Kidney (tissue), 14 donors: ENCODE results near the gene DDX31. TPM values are rescaled to one million over a fixed set of nuclear protein-coding genes. Genes with fewer than 3 reads are reported as not detected.

Experiments used
- DNase-seq, 5 donors: peaks; one replicate each; pipeline ENCODE4 v3.0.0-alpha.2; 2013 to 2020
- FAIRE-seq: peaks from 2 replicates; lab custom pipeline; 2012; peaks lifted over from hg19 to GRCh38; lab: Jason Lieb, UNC
- H3K27ac ChIP-seq, 2 donors: one replicate each; pipeline ENCODE4 v1.7.0; 2013; ENCODE audit warnings: low read depth in 2 of 2, low read length in 2 of 2, inconsistent platforms in 1 of 2
- H3K27me3 ChIP-seq: one replicate; pipeline ENCODE4 v1.7.1; 2013; ENCODE audit warnings: low read length, inconsistent platforms; ENCODE audit not compliant: control insufficient read depth, insufficient read depth
- H3K36me3 ChIP-seq, 3 donors: one replicate each; pipeline versions ENCODE4 v1.7.0 to v1.7.1; 2013; ENCODE audit warnings: low read length in 3 of 3, control low read depth in 1 of 3, inconsistent platforms in 1 of 3; ENCODE audit not compliant: insufficient read depth in 3 of 3, control insufficient read depth in 2 of 3
- H3K4me1 ChIP-seq, 3 donors: one replicate each; pipeline versions ENCODE4 v1.7.0 to v1.7.1; 2013; ENCODE audit warnings: low read length in 3 of 3, inconsistent platforms in 1 of 3, low read depth in 1 of 3; ENCODE audit not compliant: control insufficient read depth in 2 of 3, insufficient read depth in 2 of 3
- H3K4me3 ChIP-seq, 3 donors: one replicate each; pipeline versions ENCODE4 v1.7.0 to v1.8.1; 2013; ENCODE audit warnings: low read length in 3 of 3, control low read depth in 1 of 3, inconsistent platforms in 1 of 3
- H3K9ac ChIP-seq, 3 donors: one replicate each; pipeline versions ENCODE4 v1.7.0 to v1.7.1; 2013; ENCODE audit warnings: low read length in 3 of 3, control low read depth in 1 of 3, inconsistent platforms in 1 of 3
- H3K9me3 ChIP-seq, 3 donors: one replicate each; pipeline versions ENCODE4 v1.7.0 to v1.7.1; 2013; ENCODE audit warnings: low read length in 3 of 3, control low read depth in 1 of 3, inconsistent platforms in 1 of 3; ENCODE audit not compliant: control insufficient read depth in 2 of 3, insufficient read depth in 1 of 3
- intact Hi-C: fragments of 100-400 bp; cut with DNase I; formaldehyde crosslinking; loops from one replicate; pipeline ENCODE4 v1.11.1; 2022
- polyA plus RNA-seq: library from polyadenylated mRNA; stranded (reverse); fragments of 350-450 nt; fragmentation: Illumina TruSeq; extraction: RNeasy Lipid Tissue Mini Kit (QIAGEN cat#74804); gene quantifications from one replicate; pipeline ENCODE4 v1.2.3, GENCODE V29; 2014; ENCODE audit warnings: low read depth, low replicate concordance; ENCODE audit not compliant: insufficient read depth
- total RNA-seq: library from RNA; stranded (reverse); fragmentation: NEBNext Ultra II Directional; extraction: Animal tissue kit (Norgen Biotek cat#: 25700); gene quantifications from one replicate; pipeline ENCODE4 v1.2.1, GENCODE V29; 2021
- TF ChIP-seq, protein P1 (sequence below): IDR thresholded peaks from 3 replicates; pipeline ENCODE4 v1.5.1; 2012; ENCODE audit warnings: mild to moderate bottlenecking, moderate library complexity, borderline replicate concordance; ENCODE audit not compliant: insufficient read depth; ENCODE audit errors: extremely low read depth
- donor health status: control.
- donor health status: control.
- donor health status: control.
- donor health status: control.
- donor health status: control.
- donor health status: DM: yes; HTN: yes; CAD: no.
- donor health status: Normal renal cell carcinoma (clear cell type).

The DDX31 gene
- total and polyA plus RNA-seq, 2 donors from 2014 or later: 6.4 to 27.6 TPM

DNA sequence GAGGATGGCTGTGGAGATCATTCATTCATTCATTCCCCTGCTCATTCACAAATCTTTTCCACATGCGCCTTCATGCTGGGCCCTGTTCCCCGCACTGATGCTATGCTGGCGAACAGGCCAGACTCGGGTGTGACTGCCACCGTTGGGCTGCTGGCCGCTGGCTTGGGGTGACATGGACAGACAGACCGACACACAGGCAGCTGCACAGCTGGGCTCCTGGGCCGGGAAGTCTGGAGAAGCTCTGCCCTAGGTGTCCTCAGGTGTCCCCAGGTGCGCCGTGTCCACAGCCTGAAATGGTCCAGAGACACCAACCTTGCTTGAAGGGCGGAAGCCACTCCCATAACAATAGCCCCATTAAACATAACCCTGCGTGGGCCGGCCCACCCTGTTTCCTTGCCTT, 122.3 kb downstream of the DDX31 start:
- Histone ChIP-seq H3K4me3 (no peak overlapping the region), H3K27me3 (no peaks in the 10 kb centered on the region), H3K4me1 (peaks cover 0 to 2% (median 0%) of the 10 kb centered on the region in 3 donors), H3K9me3 (no peaks in the 10 kb centered on the region), H3K36me3 (no peaks in the 10 kb centered on the region), H3K9ac (no peak overlapping the region), H3K27ac (no peak overlapping the region)
- FAIRE-seq: no peak
- TF ChIP-seq, protein P1, sequence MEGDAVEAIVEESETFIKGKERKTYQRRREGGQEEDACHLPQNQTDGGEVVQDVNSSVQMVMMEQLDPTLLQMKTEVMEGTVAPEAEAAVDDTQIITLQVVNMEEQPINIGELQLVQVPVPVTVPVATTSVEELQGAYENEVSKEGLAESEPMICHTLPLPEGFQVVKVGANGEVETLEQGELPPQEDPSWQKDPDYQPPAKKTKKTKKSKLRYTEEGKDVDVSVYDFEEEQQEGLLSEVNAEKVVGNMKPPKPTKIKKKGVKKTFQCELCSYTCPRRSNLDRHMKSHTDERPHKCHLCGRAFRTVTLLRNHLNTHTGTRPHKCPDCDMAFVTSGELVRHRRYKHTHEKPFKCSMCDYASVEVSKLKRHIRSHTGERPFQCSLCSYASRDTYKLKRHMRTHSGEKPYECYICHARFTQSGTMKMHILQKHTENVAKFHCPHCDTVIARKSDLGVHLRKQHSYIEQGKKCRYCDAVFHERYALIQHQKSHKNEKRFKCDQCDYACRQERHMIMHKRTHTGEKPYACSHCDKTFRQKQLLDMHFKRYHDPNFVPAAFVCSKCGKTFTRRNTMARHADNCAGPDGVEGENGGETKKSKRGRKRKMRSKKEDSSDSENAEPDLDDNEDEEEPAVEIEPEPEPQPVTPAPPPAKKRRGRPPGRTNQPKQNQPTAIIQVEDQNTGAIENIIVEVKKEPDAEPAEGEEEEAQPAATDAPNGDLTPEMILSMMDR: no peak
- intact Hi-C loops: no loop called here
- DNase-seq: peak in 1 of 5 donors; percentile 49

DNA sequence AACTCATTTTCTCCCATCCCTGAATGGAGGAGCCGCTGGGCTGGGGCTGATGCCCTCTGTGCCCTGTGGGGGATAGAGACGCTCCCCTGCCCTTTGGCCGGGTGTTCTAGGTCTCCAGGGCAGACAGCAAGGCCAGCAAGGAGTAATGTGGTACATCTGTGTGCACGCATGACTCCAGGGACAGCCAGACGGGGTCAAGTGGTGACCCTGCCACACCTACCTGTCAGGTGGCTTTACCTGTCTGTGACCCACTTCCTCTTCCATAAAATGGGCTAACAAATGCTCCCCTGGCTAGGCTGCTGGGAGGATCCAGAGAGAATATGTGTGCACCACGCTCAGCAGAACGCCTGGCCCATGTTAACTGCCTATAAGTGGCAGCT, 122.7 kb downstream of the DDX31 start:
- TF ChIP-seq, protein P1: no peak
- no peak overlapping the region for H3K27ac ChIP-seq
- no peaks in the 10 kb centered on the region for H3K36me3 ChIP-seq
- peaks cover 0 to 2% (median 0%) of the 10 kb centered on the region in 3 donors for H3K4me1 ChIP-seq
- no peaks in the 10 kb centered on the region for H3K27me3 ChIP-seq
- H3K9me3 ChIP-seq: no peaks in the 10 kb centered on the region
- no peak overlapping the region for H3K4me3 ChIP-seq
- H3K9ac ChIP-seq: no peak overlapping the region
- DNase-seq (peak in 1 of 5 donors; percentile 41), FAIRE-seq (no peak)
- intact Hi-C loops: no loop called here

DNA sequence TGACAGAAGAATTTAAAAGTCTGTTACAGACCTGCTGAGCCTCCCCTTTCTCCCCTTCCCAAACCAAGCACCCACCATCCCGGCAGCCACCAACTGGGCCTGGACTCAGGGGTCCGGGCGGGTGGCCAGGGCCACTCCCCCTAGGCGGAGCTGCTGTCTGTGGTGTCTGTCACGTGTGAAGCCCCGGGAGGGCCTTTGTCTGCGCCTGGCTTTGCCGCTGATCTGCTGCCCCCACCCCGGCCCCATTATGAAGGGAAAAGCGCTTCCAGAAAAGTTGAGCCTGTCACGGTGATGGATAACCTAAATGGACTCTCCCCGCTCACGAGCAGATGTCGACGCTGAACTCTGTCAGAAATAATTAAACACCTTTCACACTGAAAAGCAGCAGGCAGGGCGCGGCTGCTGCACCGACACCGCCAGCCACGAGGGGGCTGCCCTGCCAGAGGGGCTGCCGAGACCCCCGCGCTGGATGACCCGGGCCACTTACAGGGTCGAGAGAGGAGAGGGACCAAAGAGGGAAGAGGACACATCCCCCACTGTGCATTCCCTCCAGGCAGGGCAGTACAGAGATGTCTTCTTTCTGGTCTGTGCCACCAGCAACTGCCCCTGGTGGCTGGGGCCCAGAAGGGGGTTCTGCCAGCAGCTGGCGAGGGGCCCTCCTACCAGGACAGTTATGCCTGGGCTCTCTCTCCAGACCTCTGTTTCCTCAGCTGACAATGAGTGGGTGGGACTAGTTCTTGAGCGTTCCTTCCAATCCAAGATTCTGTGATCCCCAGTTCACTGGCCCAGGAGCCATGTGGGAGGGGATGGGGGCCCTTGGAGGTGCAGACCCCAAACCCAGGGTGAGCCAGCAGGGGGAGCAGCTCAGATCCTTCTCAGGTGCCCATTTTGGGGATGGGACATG, 123.4 kb downstream of the DDX31 start:
- Histone ChIP-seq H3K27me3 (no peaks in the 10 kb centered on the region), H3K4me1 (peaks cover 0 to 2% (median 0%) of the 10 kb centered on the region in 3 donors), H3K36me3 (no peaks in the 10 kb centered on the region), H3K9me3 (no peaks in the 10 kb centered on the region), H3K4me3 (no peak overlapping the region), H3K27ac (no peak overlapping the region), H3K9ac (no peak overlapping the region)
- TF ChIP-seq, protein P1: no peak
- no peak for FAIRE-seq
- intact Hi-C loops: no loop called here
- peak; percentile 74 to 88 (median 78) for DNase-seq
